ENCODE data around the gene BLMH.

GRCh38 chr17:30275911-30276310, 15.8 kb downstream of the BLMH start:
- TF ChIP-seq CTCF (IDR thresholded peaks at IDR 0.05; ENCODE audit: low read length) (no peak), EZH2 (optimal IDR thresholded peaks at IDR 0.05; ENCODE audit: low read depth, low read length) (no peak)
